Peyer's patch (tissue), 4 donors: ENCODE measurements around the gene ZNF384. TPM values are rescaled to one million over a fixed set of nuclear protein-coding genes. Genes with fewer than 3 reads are reported as not detected.
A peak's percentile ranks its signal among the peaks of the same experiment; 100 is the strongest.

Experiments used
- DNase-seq, 3 donors: peaks; one replicate each; pipeline ENCODE4 v3.0.0-alpha.2; 2017 to 2019
- H3K27ac ChIP-seq, 4 donors: fragments of 200-600 bp; sonication (generic); one replicate each; pipeline ENCODE4 v1.5.1; 2016 to 2019
- H3K27me3 ChIP-seq, 2 donors: fragments of 200-600 bp; sonication (generic); one replicate each; pipeline ENCODE4 v1.5.1; 2019
- H3K36me3 ChIP-seq, 3 donors: fragments of 200-600 bp; sonication (generic); one replicate each; pipeline ENCODE4 v1.5.1; 2016 to 2019
- H3K4me1 ChIP-seq, 4 donors: fragments of 200-600 bp; sonication (generic); one replicate each; pipeline ENCODE4 v1.5.1; 2016 to 2019
- H3K4me3 ChIP-seq, 4 donors: fragments of 200-600 bp; sonication (generic); 1 replicate in 3 of 4; 2 replicates in 1 of 4; pipeline ENCODE4 v1.5.1; 2016 to 2019; ENCODE audit warnings: mild to moderate bottlenecking in 1 of 4
- H3K9me3 ChIP-seq, 4 donors: fragments of 200-600 bp; sonication (generic); one replicate each; pipeline ENCODE4 v1.5.1; 2016 to 2019; ENCODE audit warnings: mild to moderate bottlenecking in 1 of 4
- POLR2A ChIP-seq, 2 donors: fragments of 450-650 bp; IDR thresholded peaks; one replicate each; pipeline ENCODE4 v1.5.1; 2017; ENCODE audit warnings: antibody characterized with exemption in 2 of 2, mild to moderate bottlenecking in 2 of 2, moderate library complexity in 2 of 2
- total RNA-seq, 4 donors: library from RNA; depleted of rRNA; stranded (reverse); fragments of >200 nt; gene quantifications; one replicate each; pipeline ENCODE4 v1.1.0, GENCODE V29; 2016
- TF ChIP-seq, protein P1 (sequence below), 6 experiments: fragments of 450-650 bp in 4 of 6; fragments of 200-600 bp in 2 of 6; sonication (generic) in 1 of 6; IDR thresholded peaks; one replicate each; pipeline ENCODE4 v1.5.1; 2017 to 2019; ENCODE audit warnings: antibody characterized with exemption in 6 of 6, mild to moderate bottlenecking in 3 of 6, moderate library complexity in 1 of 6

ZNF384 gene
- total RNA-seq, 4 donors from 2014 or later: 35.6 to 96.6 (median 80.2) TPM

DNA sequence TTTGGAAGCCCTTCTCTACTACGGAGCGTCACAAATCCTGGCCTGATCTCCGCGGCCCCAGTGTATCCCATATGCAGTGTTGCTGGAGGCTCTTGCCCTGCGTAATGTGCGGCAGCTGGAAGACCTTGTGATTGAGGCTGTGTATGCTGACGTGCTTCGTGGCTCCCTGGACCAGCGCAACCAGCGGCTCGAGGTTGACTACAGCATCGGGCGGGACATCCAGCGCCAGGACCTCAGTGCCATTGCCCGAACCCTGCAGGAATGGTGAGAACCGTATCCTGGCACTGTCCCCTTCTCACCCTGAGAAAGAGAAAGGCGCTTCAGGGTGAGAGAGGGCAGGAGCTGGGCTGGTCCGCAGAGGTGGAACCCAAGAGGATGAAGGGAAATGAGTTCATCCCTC is 40.0 kb upstream of the ZNF384 start:
- Histone ChIP-seq H3K36me3 (peaks cover 0 to 48% (median 0%) of the 10 kb centered on the region in 3 donors), H3K27me3 (no peaks in the 10 kb centered on the region)
- TF ChIP-seq, protein P1, sequence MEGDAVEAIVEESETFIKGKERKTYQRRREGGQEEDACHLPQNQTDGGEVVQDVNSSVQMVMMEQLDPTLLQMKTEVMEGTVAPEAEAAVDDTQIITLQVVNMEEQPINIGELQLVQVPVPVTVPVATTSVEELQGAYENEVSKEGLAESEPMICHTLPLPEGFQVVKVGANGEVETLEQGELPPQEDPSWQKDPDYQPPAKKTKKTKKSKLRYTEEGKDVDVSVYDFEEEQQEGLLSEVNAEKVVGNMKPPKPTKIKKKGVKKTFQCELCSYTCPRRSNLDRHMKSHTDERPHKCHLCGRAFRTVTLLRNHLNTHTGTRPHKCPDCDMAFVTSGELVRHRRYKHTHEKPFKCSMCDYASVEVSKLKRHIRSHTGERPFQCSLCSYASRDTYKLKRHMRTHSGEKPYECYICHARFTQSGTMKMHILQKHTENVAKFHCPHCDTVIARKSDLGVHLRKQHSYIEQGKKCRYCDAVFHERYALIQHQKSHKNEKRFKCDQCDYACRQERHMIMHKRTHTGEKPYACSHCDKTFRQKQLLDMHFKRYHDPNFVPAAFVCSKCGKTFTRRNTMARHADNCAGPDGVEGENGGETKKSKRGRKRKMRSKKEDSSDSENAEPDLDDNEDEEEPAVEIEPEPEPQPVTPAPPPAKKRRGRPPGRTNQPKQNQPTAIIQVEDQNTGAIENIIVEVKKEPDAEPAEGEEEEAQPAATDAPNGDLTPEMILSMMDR (IDR thresholded peaks at IDR 0.05): no peak
- TF ChIP-seq POLR2A (IDR thresholded peaks at IDR 0.05): no peak

GRCh38 chr12:6725350-6725749 is 36.2 kb upstream of the ZNF384 start:
- Histone ChIP-seq H3K36me3 (peaks cover 0 to 30% (median 0%) of the 10 kb centered on the region in 3 donors), H3K4me3 (no peak overlapping the region), H3K4me1 (peaks cover 0 to 10% (median 7%) of the 10 kb centered on the region in 4 donors), H3K27me3 (no peaks in the 10 kb centered on the region), H3K27ac (no peak overlapping the region), H3K9me3 (no peaks in the 10 kb centered on the region)
- no peak for DNase-seq
- TF ChIP-seq, protein P1 (IDR thresholded peaks at IDR 0.05): no peak
- TF ChIP-seq POLR2A (IDR thresholded peaks at IDR 0.05): no peak

More for the DNA sequence above, 40.0 kb upstream of the ZNF384 start:
- Histone ChIP-seq H3K4me1 (peaks cover 0 to 10% (median 7%) of the 10 kb centered on the region in 4 donors), H3K9me3 (no peaks in the 10 kb centered on the region), H3K27ac (no peak overlapping the region), H3K4me3 (no peak overlapping the region)
- DNase-seq: no peak

DNA sequence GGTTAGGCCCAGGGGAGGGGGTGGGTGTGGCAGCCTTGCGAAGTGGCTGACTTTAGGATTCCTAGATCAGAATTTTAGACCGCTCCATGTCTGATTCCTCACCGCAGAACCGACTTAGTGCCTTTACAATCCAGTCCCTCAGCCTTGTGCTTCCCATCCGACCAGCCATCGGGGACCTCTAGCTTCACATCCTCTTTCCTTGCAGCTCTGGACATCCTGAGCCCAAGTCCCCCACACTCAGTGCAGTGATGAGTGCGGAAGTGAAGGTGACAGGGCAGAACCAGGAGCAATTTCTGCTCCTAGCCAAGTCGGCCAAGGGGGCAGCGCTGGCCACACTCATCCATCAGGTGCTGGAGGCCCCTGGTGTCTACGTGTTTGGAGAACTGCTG is 35.2 kb upstream of the ZNF384 start:
- peaks cover 0 to 10% (median 7%) of the 10 kb centered on the region in 4 donors for H3K4me1 ChIP-seq
- peak; percentile 54 to 62 (median 55) for DNase-seq
- H3K4me3 ChIP-seq: peak overlapping the region; percentile 50 to 70 (median 60)
- H3K36me3 ChIP-seq: peaks cover 0 to 21% (median 0%) of the 10 kb centered on the region in 3 donors
- TF ChIP-seq, protein P1 (IDR thresholded peaks at IDR 0.05): no peak
- TF ChIP-seq POLR2A (IDR thresholded peaks at IDR 0.05): no peak
- H3K9me3 ChIP-seq: no peaks in the 10 kb centered on the region
- peak overlapping the region; percentile 81 to 92 (median 86) for H3K27ac ChIP-seq
- no peaks in the 10 kb centered on the region for H3K27me3 ChIP-seq

DNA sequence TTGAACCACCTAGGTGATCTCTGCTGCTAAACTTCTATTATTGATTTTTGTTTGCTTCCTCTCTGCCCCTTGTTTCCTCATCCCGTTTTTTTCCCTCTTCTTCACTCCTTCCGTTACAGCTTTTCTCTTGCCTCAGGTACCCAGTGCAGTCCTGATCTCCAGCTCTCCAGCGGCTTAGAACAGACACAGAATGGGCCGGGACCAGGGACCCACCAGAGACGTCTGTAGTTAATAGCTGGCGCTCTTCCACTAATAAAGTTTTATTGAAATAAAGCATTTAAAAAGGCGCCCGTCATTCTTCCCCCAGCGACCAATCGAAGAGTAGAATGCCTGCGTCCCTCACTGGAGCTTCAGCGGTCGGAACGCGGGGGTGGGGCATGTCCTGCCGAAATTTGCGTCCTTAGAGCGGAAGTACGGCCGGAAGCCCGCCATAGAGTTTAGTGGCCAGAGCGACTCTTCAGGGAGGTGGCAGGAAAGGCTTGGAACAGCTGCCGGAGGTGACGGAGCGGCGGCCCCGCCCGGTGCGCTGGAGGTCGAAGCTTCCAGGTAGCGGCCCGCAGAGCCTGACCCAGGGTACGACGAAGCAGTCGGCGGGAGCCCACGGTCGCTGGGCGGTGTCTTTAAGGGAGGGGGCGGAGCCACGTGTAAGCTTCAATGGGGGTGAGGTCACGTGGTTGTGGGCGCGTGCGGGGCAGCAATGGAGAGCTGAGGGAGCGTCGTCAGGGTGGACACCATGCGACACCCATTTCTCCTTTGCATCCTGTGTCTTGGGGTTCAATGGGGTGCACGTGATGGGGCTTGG is 34.6 kb upstream of the ZNF384 start, which contains the start of gene COPS7A:
Gene COPS7A, plus strand, starts transcription at position 440 of the 802 bp plus-strand sequence. CDS start 611 bp downstream, outside the sequence.
- H3K4me1 ChIP-seq: peaks cover 0 to 10% (median 7%) of the 10 kb centered on the region in 4 donors
- peaks cover 0 to 15% (median 0%) of the 10 kb centered on the region in 3 donors for H3K36me3 ChIP-seq
- TF ChIP-seq, protein P1 (IDR thresholded peaks at IDR 0.05): peak in 3 of 6 experiments; percentile 12 to 24 (median 15)
- peak; percentile 56 to 58 for TF ChIP-seq POLR2A (IDR thresholded peaks at IDR 0.05)
- no peaks in the 10 kb centered on the region for H3K9me3 ChIP-seq
- peak within 1 kb of the TSS; percentile 81 to 92 (median 86) for H3K27ac ChIP-seq
- peak within 1 kb of the TSS; percentile 50 to 70 (median 60) for H3K4me3 ChIP-seq
- no peaks in the 10 kb centered on the region for H3K27me3 ChIP-seq
- DNase-seq: peak; percentile 97 to 100 (median 98)

GRCh38 chr12:6722863-6723262 is 33.7 kb upstream of the ZNF384 start:
- Histone ChIP-seq H3K4me3 (no peak overlapping the region), H3K9me3 (no peaks in the 10 kb centered on the region), H3K36me3 (peaks cover 0 to 5% (median 0%) of the 10 kb centered on the region in 3 donors), H3K27ac (no peak overlapping the region), H3K27me3 (no peaks in the 10 kb centered on the region), H3K4me1 (peaks cover 0 to 10% (median 7%) of the 10 kb centered on the region in 4 donors)
- TF ChIP-seq, protein P1 (IDR thresholded peaks at IDR 0.05): no peak
- TF ChIP-seq POLR2A (IDR thresholded peaks at IDR 0.05): no peak
- no peak for DNase-seq
